ENCODE data around the gene SERTAD1. TPM values are rescaled to one million over a fixed set of nuclear protein-coding genes. Genes with fewer than 3 reads are reported as not detected.

Gene SERTAD1
- total RNA-seq, 1 donor from 2014 or later, result 20.2 TPM

DNA sequence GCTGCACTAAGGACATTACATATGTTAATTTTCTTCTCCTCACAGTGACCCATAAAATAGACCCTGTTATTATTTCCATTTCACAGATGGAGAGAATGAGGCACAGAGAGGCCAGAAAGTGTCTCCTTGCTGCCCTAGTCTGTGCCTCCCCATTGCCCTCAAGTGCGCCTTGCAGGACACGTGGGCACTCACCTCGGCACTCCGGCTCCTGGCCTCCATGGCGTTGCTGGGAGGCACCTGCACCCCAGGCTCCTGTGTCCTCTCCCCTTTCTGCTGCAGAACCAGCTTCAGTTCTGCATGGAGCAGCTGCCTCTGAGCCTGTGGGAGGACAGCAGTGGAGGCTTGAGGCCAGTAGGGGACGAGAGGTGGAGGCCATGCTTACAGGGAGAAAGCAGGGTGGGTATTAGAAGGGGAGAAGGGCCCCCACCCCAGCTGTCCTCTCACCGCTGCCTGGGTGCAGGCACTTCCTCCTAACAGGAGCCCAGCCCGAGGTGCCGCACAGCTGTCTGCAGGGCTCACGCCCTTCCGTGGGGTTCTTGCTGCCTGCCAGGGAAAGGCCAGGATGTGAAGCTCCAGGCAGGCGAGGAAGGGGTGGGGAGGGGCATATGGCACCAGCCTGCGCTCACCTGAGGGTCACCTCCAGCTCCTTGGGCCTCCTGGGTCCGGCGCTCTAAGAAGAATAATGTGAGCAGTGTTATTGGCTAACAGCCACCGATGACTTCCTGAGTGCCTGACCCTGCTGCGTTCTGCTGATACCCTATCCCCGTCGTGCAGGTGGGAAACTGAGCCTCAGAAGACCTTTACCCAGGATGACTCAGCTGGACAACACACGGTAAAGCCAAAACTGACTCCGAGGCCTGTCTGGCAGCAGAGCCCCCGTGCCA lies 17.8 kb downstream of the SERTAD1 start:
- DNase-seq (ENCODE audit: low spot score), result no peak

DNA sequence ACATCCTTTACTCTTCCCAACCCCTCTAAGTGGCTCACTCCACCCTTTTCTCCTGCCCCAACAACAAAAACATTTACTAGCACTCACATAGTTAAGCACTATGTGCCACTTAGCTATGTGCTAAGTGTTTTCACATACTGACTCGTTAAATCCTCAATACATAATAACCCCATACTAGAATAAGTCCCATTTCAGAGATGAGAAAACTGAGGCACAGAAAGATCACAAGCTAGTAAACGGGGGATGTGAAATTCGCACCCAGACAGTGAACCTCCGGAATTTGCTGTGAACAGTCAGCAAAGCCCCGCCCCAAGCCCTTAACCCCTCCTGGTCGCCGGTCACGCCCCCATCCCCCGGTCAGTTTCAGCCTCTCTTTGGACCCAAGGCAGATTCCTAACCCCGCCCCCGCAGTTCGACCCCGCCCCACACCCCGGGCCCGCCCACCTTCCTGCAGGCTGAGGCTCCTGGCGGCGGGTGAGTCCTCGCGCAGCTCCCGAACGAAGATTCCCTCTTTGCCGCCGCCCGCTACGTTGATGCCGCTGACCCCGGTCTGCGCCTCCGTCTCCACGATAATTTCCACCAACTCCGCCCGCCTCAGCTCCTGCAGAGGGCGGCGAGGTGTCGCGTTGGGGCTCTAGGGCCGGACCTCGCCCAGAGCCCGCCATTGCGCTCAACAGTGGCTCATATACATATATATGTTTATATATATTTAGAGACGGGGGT lies 22.4 kb downstream of the SERTAD1 start:
- peak; percentile 93 for DNase-seq (ENCODE audit: low spot score)

GRCh38 chr19:40400559-40400958 lies 25.2 kb downstream of the SERTAD1 start:
- no peak for DNase-seq (ENCODE audit: low spot score)

- DNase-seq (ENCODE audit: low spot score), result no peak
Observed at GRCh38 chr19:40398417-40399131, 27.2 kb downstream of the SERTAD1 start.

- no peak for DNase-seq (ENCODE audit: low spot score)
Observed at GRCh38 chr19:40397568-40397906, 28.3 kb downstream of the SERTAD1 start.

DNA sequence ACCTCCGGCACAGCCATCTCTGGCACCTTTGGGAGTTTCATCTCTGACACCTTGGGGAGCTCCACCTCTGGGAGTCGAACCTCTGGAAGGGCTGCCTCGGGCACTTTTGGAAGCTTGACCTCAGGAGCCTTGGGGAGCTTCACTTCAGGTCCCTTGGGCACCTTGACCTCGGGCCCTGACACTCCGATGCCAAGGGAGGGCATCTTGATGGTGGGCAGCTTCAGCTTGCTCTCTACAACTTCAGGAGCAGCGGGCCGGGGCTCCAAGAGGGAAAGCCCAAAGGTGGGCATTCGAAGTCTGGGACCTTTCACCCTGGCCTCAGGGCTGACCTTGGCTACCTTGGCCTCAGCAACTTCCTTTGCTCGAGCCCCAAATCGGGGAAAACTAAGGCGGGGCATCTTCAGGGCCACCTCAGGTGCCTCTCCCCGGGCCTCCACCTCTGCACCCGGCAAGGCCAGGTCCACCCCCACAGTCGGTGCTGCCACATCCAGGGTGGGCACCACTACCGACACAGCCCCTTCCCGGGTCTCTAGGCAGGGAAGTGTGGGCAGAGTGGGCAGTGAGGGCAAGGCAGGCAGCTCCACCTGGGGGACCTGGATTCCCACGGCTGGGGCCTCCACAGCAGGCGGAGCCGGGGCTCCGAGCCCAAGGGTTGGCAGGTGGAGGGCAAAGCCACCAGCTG lies 28.8 kb downstream of the SERTAD1 start:
- DNase-seq (ENCODE audit: low spot score), result no peak

DNA sequence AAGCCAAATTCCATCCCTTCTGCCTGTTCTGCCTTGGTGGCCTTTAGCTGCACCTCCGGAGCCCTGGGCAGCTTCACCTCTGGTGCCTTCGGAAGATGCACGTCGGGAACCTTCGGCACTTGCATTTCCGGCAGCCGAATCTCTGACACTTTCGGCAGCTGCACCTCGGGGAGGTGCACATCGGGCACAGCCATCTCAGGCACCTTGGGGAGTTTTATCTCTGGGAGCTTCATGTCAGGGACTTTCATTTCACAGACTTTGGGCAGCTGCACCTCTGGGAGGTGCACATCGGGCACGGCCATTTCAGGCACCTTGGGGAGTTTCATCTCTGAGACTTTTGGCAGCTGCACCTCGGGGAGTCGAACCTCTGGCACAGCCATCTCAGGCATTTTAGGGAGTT lies 29.8 kb downstream of the SERTAD1 start:
- DNase-seq (ENCODE audit: low spot score), result no peak

DNA sequence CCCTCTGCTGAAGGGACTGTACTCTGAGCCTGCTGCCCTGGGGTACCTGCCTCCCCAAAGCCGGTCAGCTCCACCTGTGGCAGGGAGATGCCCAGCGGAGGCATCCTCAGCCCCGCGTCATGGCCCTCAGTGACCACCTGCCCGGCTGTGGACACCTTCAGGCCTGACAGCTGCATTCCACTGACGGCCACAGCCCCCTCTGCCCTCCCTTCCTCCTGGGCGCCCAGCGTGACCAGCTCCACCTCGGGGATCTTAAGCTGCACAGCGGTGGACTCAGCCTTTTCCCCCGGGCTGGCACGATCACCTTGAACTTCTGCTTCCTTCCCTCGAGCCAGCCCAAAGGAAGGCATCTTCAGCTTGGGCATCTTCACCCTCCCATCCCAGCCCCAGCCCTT lies 31.0 kb downstream of the SERTAD1 start:
- DNase-seq (ENCODE audit: low spot score), result no peak

GRCh38 chr19:40393894-40394815 lies 31.6 kb downstream of the SERTAD1 start:
- DNase-seq (ENCODE audit: low spot score), result no peak

GRCh38 chr19:40392894-40393517 lies 32.8 kb downstream of the SERTAD1 start:
- no peak for DNase-seq (ENCODE audit: low spot score)

- DNase-seq (ENCODE audit: low spot score), result no peak
Observed at GRCh38 chr19:40392123-40392522, 33.7 kb downstream of the SERTAD1 start.

DNA sequence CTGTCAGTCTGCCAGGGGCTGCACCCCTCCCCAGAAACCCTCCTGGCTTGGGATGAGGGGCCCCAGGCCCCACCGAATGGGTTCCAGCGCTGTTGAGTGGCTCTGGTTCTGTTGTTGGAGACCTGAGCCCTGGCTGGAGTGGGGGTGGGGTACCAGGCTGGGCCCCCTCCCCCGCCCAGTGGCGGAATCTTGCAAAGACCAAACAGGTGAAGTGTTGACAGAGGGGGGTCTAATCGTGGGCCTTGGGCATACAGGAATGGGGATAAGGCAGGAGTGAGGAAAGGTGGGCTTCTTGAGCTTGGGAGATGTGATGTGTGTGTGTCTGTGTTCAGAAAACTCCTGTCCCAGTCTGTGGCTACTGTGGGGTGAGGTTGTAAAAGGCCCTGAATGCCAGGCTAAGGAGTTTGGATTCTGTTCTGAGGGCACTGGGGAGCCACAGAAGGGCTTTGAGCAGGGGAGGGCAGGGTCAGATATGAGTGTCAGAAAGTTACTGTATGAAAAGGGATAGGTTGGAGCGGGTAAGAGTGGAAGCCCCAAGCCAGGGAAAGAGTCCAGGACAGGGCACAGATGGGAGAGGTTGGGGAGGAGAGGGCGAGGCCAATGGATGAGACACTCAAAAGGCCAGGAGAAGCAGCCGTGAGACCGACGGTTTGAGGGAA lies 35.6 kb downstream of the SERTAD1 start, which contains the start of gene HIPK4:
Gene HIPK4 (minus strand): TSS at position 98 of the 659 bp plus-strand sequence. CDS start 279 bp downstream, outside the sequence.
- no peak for DNase-seq (ENCODE audit: low spot score)

DNA sequence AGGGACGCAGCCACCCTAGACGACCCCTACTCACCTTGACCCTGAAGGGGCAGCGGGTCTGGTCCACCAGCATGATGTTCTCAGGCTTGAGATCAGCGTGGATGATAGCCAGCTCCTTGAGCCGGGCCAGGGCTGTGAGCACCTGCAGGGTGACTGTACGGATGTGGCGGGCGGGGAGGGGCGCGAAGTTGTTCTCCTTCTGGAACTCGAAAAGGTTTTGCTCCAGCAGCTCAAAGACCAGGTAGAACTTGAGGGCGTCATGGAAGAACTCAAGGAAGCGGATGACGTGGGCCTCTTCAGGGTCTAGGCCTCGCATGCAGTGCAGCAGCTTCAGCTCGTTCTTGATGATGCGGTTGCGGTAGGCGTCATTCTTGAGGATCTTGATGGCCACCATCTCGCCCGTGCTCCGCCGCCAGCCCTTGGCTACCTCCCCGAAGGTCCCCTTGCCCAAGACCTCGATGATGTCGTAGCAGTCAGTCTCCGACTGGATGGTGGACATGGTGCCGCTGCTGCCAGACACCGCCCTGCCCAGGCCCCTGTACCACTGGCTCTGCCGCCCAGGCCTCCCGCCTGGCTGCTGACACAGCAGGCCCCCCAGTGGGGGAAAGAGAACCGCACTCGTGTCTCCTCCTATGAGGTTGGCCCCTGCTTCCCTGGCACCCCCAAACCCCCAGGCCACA lies 36.2 kb downstream of the SERTAD1 start:
- DNase-seq (ENCODE audit: low spot score), result no peak

DNA sequence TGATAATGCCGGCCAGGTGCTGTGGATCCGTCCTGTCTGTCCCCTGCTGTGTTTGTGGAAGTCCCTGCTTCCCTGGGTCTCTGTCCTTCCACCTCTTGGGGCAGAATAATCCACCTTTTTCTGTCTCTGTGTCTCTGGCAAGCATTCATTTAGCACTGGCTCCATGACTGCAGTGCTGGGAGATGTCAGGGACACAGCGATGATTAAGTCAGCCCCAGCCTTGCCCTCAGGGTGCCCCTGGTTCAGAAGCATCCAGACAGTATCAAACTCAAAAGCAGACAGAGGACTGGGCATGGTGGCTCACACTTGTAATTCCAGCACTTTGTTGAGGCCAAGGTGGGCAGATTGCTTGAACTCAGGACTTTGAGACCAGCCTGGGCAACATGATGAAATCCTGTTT lies 37.3 kb downstream of the SERTAD1 start:
- no peak for DNase-seq (ENCODE audit: low spot score)

- DNase-seq (ENCODE audit: low spot score), result no peak
Observed at GRCh38 chr19:40387155-40387554, 38.6 kb downstream of the SERTAD1 start.

- no peak for DNase-seq (ENCODE audit: low spot score)
Observed at GRCh38 chr19:40383668-40384248, 42.0 kb downstream of the SERTAD1 start.

GRCh38 chr19:40381321-40381720 lies 44.5 kb downstream of the SERTAD1 start:
- DNase-seq (ENCODE audit: low spot score), result no peak

Data from mesenteric fat pad (tissue), 1 donor.